Measurements from ENCODE around the gene GALNT2. TPM values are rescaled to one million over a fixed set of nuclear protein-coding genes. Genes with fewer than 3 reads are reported as not detected.

GALNT2 gene
- total and polyA plus RNA-seq, 8 donors: 18.3 to 118 (median 57.3) TPM

GRCh38 chr1:230157420-230158390 lies 90.7 kb downstream of the GALNT2 start:
- no peak for TF ChIP-seq CTCF (IDR thresholded peaks at IDR 0.05)
- Histone ChIP-seq H3K4me3 (no peak overlapping the region), H3K27ac (peak overlapping the region in 2 of 4 donors; percentile 3 to 41), H3K27me3 (no peaks in the 10 kb centered on the region), H3K4me1 (peaks cover 26 to 54% (median 32%) of the 10 kb centered on the region in 3 donors), H3K36me3 (no peaks in the 10 kb centered on the region), H3K9me3 (no peaks in the 10 kb centered on the region)
- DNase-seq: peak in 1 of 6 donors; percentile 1
- intact Hi-C loops (cut with DNase I): no loop called here
- FAIRE-seq: no peak
- peak in 1 of 4 donors; percentile 4 for ATAC-seq
- WGBS, 2 donors: 67% methylated on average over 12 of the region's 12 CpGs

GRCh38 chr1:230158415-230159291 lies 91.6 kb downstream of the GALNT2 start:
- DNase-seq: peak in 1 of 6 donors; percentile 43
- peaks cover 17 to 45% (median 28%) of the 10 kb centered on the region in 3 donors for H3K4me1 ChIP-seq
- WGBS, 2 donors: 16 to 17% methylated on average over 12 of the region's 12 CpGs
- no peaks in the 10 kb centered on the region for H3K36me3 ChIP-seq
- H3K27me3 ChIP-seq: no peaks in the 10 kb centered on the region
- H3K4me3 ChIP-seq: no peak overlapping the region
- FAIRE-seq: no peak
- no peak for TF ChIP-seq CTCF (IDR thresholded peaks at IDR 0.05)
- ATAC-seq: peak; percentile 45 to 73 (median 52)
- intact Hi-C loops (cut with DNase I): no loop called here
- peak overlapping the region in 2 of 4 donors; percentile 3 to 41 for H3K27ac ChIP-seq
- H3K9me3 ChIP-seq: no peaks in the 10 kb centered on the region

GRCh38 chr1:230159580-230159979 lies 92.5 kb downstream of the GALNT2 start:
- WGBS, 2 donors: 44 to 45% methylated on average over 6 of the region's 6 CpGs
- H3K27me3 ChIP-seq: no peaks in the 10 kb centered on the region
- no peak for DNase-seq
- H3K4me3 ChIP-seq: no peak overlapping the region
- no peaks in the 10 kb centered on the region for H3K36me3 ChIP-seq
- ATAC-seq: peak; percentile 2 to 27 (median 5)
- no peak for FAIRE-seq
- peaks cover 10 to 36% (median 23%) of the 10 kb centered on the region in 3 donors for H3K4me1 ChIP-seq
- intact Hi-C loops (cut with DNase I): no loop called here
- H3K9me3 ChIP-seq: no peaks in the 10 kb centered on the region
- H3K27ac ChIP-seq: peak overlapping the region in 3 of 4 donors; percentile 3 to 26 (median 19)
- no peak for TF ChIP-seq CTCF (IDR thresholded peaks at IDR 0.05)

GRCh38 chr1:230160957-230161771 lies 94.1 kb downstream of the GALNT2 start:
- DNase-seq: no peak
- ATAC-seq: no peak
- WGBS, 2 donors: 53 to 62% methylated on average over 8 of the region's 8 CpGs
- Histone ChIP-seq H3K27me3 (no peaks in the 10 kb centered on the region), H3K9me3 (no peaks in the 10 kb centered on the region), H3K27ac (no peak overlapping the region), H3K36me3 (no peaks in the 10 kb centered on the region), H3K4me3 (no peak overlapping the region), H3K4me1 (peaks cover 6 to 36% (median 32%) of the 10 kb centered on the region in 3 donors)
- intact Hi-C loops (cut with DNase I): no loop called here
- no peak for FAIRE-seq
- TF ChIP-seq CTCF (IDR thresholded peaks at IDR 0.05): no peak

All from pancreas (tissue), 10 donors.